Sigmoid colon (tissue), 4 donors: ENCODE results near the gene ERVW-1.

Experiments used
- POLR2A ChIP-seq, 2 donors: fragments of 450-650 bp; IDR thresholded peaks; one replicate each; pipeline ENCODE4 v1.6.1; 2016; ENCODE audit warnings: antibody characterized with exemption in 2 of 2, mild to moderate bottlenecking in 2 of 2, moderate library complexity in 2 of 2
- POLR2AphosphoS5 ChIP-seq, 4 donors: sonication (generic); formaldehyde crosslinking; IDR thresholded peaks; one replicate each; pipeline ENCODE4 v1.6.1; 2017; ENCODE audit warnings: antibody characterized with exemption in 4 of 4
- TF ChIP-seq, protein P1 (sequence below), 4 experiments: fragments of 450-650 bp in 3 of 4; fragments of 200-600 bp in 1 of 4; IDR thresholded peaks; one replicate each; pipeline ENCODE4 v1.5.1; 2016 to 2019; ENCODE audit warnings: antibody characterized with exemption in 4 of 4, mild to moderate bottlenecking in 3 of 4, moderate library complexity in 2 of 4

DNA sequence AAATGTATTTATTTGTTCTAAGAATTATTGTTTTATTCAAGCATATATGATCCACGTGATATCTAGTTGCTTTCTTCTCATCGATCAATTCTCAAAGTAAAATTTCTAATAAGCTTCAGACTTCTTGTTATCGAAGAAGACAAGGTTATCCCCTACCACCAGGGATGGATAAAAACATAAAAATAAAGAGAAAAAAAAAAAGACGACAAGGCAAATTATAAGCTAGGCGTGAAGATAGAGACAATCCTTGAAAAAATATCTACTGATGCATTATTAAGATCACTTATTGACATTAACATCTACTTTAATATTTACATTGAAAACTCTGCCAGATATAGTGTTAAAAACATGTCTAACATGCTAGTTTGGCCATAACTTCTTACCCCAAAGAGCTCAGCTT lies 31.2 kb upstream of the ERVW-1 start:
- TF ChIP-seq, protein P1, sequence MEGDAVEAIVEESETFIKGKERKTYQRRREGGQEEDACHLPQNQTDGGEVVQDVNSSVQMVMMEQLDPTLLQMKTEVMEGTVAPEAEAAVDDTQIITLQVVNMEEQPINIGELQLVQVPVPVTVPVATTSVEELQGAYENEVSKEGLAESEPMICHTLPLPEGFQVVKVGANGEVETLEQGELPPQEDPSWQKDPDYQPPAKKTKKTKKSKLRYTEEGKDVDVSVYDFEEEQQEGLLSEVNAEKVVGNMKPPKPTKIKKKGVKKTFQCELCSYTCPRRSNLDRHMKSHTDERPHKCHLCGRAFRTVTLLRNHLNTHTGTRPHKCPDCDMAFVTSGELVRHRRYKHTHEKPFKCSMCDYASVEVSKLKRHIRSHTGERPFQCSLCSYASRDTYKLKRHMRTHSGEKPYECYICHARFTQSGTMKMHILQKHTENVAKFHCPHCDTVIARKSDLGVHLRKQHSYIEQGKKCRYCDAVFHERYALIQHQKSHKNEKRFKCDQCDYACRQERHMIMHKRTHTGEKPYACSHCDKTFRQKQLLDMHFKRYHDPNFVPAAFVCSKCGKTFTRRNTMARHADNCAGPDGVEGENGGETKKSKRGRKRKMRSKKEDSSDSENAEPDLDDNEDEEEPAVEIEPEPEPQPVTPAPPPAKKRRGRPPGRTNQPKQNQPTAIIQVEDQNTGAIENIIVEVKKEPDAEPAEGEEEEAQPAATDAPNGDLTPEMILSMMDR (IDR thresholded peaks at IDR 0.05), result no peak
- no peak for TF ChIP-seq POLR2AphosphoS5 (IDR thresholded peaks at IDR 0.05)
- no peak for TF ChIP-seq POLR2A (IDR thresholded peaks at IDR 0.05)
